ENCODE data around the gene TCF3. TPM values are rescaled to one million over a fixed set of nuclear protein-coding genes. Genes with fewer than 3 reads are reported as not detected.

Gene TCF3
- total RNA-seq, 1 experiment from 2014 or later, result 304 TPM

- Histone ChIP-seq H3K79me1 (ENCODE audit: insufficient read depth, low read depth, low read length, poor library complexity, severe bottlenecking) (peaks cover 2% of the 10 kb centered on the region), H3K9ac (ENCODE audit: extremely low read depth, insufficient read length, low read length) (no peak overlapping the region), H2BK12ac (ENCODE audit: insufficient read length, low read depth, low read length) (no peak overlapping the region), H2BK15ac (ENCODE audit: low read depth, low read length) (no peak overlapping the region), H2BK20ac (ENCODE audit: low read depth, low read length, poor library complexity, severe bottlenecking) (no peak overlapping the region), H2AFZ (ENCODE audit: low read length) (no peak overlapping the region), H3K9me3 (ENCODE audit: control insufficient read depth, low read depth, low read length) (no peaks in the 10 kb centered on the region), H2BK120ac (ENCODE audit: low read depth, low read length, poor library complexity, severe bottlenecking) (no peak overlapping the region), H3K27me3 (ENCODE audit: insufficient read depth, low read length) (no peaks in the 10 kb centered on the region), H4K5ac (ENCODE audit: insufficient read length, low read depth, low read length) (no peak overlapping the region), H3K79me2 (ENCODE audit: insufficient read depth, low read length) (peaks cover 1% of the 10 kb centered on the region; the same call in 1 of the 2 replicates), H2BK5ac (ENCODE audit: insufficient read length, low read length) (no peak overlapping the region), H3K4me2 (ENCODE audit: insufficient read depth, insufficient read length, low read length) (no peak overlapping the region), H4K20me1 (ENCODE audit: control insufficient read depth, insufficient read depth, insufficient read length) (no peaks in the 10 kb centered on the region), H3K27ac (ENCODE audit: insufficient read length, low read depth, low read length) (no peak overlapping the region), H3K14ac (ENCODE audit: insufficient read depth, low read length) (no peak overlapping the region), H3T11ph (ENCODE audit: low read length) (no peak overlapping the region), H4K91ac (ENCODE audit: insufficient read length, low read depth, low read length) (no peak overlapping the region), H3K18ac (ENCODE audit: insufficient read length, low read depth, low read length) (no peak overlapping the region), H3K23me2 (ENCODE audit: insufficient read length, low read depth, low read length, poor library complexity, severe bottlenecking) (peaks cover 6% of the 10 kb centered on the region), H3K4ac (ENCODE audit: low read depth, low read length) (no peak overlapping the region), H2AK5ac (ENCODE audit: insufficient read length, low read length) (no peak overlapping the region), H3K23ac (ENCODE audit: insufficient read length, low read depth, low read length) (no peak overlapping the region), H4K8ac (replicated peaks; ENCODE audit: insufficient read length, low read depth, low read length) (no peak overlapping the region), H3K4me1 (ENCODE audit: insufficient read depth, low read length) (no peaks in the 10 kb centered on the region), H3K56ac (ENCODE audit: insufficient read length, low read depth, low read length) (no peak overlapping the region)
- WGBS (ENCODE audit: extremely low coverage, insufficient read length, low lambda C conversion rate), result no CpG with 5 or more reads among the region's 16 CpGs
- peaks cover 9 to 12% of the 10 kb centered on the region in 2 experiments for H3K4me1 Mint-ChIP-seq
- no peak for DNase-seq
- H3K36me3 Mint-ChIP-seq (ENCODE audit: insufficient read depth in 1 of 3, low read depth in 3 of 3), result peaks cover 25 to 50% (median 45%) of the 10 kb centered on the region in 3 experiments; a peak in 6 of 7 replicates
- H3K4me3 Mint-ChIP-seq, result no peak overlapping the region
- TF ChIP-seq, protein P1, sequence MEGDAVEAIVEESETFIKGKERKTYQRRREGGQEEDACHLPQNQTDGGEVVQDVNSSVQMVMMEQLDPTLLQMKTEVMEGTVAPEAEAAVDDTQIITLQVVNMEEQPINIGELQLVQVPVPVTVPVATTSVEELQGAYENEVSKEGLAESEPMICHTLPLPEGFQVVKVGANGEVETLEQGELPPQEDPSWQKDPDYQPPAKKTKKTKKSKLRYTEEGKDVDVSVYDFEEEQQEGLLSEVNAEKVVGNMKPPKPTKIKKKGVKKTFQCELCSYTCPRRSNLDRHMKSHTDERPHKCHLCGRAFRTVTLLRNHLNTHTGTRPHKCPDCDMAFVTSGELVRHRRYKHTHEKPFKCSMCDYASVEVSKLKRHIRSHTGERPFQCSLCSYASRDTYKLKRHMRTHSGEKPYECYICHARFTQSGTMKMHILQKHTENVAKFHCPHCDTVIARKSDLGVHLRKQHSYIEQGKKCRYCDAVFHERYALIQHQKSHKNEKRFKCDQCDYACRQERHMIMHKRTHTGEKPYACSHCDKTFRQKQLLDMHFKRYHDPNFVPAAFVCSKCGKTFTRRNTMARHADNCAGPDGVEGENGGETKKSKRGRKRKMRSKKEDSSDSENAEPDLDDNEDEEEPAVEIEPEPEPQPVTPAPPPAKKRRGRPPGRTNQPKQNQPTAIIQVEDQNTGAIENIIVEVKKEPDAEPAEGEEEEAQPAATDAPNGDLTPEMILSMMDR (conservative IDR thresholded peaks at IDR 0.05), result no peak
- H3K9me3 Mint-ChIP-seq, result no peaks in the 10 kb centered on the region
- H3K27ac Mint-ChIP-seq, result peak overlapping the region in 2 of 3 experiments; percentile 49 to 95; a peak in 3 of 7 replicates
- H3K27me3 Mint-ChIP-seq (ENCODE audit: low read depth), result no peaks in the 10 kb centered on the region; the same call in 1 of the 2 replicates
Observed at GRCh38 chr19:1609680-1610474, 42.5 kb downstream of the TCF3 start.

Data from H9 (cell line).